Measurements from ENCODE around the gene PELI3.
A peak's percentile ranks its signal among the peaks of the same experiment; 100 is the strongest.
"Not testable (repeated sequence)": the region's sequence is repeated elsewhere in the genome, so short reads cannot be mapped to it uniquely, and the experiment has no call there.

Gene PELI3

GRCh38 chr11:66448523-66448922 is 18.2 kb upstream of the PELI3 start:
- no peak for DNase-seq

GRCh38 chr11:66450560-66450959 is 16.1 kb upstream of the PELI3 start:
- no peak for DNase-seq

- DNase-seq, result no peak
These were observed 15.0 kb upstream of the PELI3 start for GRCh38 chr11:66451663-66452062.

GRCh38 chr11:66454247-66454646 is 12.5 kb upstream of the PELI3 start:
- DNase-seq, result peak; percentile 37

GRCh38 chr11:66454828-66455227 is 11.9 kb upstream of the PELI3 start:
- no peak for DNase-seq

GRCh38 chr11:66457826-66458225 is 8.9 kb upstream of the PELI3 start:
- DNase-seq, result no peak

GRCh38 chr11:66459138-66459778 is 7.4 kb upstream of the PELI3 start:
- DNase-seq, result peak; percentile 50

- no peak for DNase-seq
These were observed 4.7 kb upstream of the PELI3 start for GRCh38 chr11:66462010-66462409.

GRCh38 chr11:66462911-66463310 is 3.8 kb upstream of the PELI3 start:
- no peak for DNase-seq

GRCh38 chr11:66464116-66464515 is 2.6 kb upstream of the PELI3 start:
- not testable (repeated sequence) for DNase-seq

- no peak for DNase-seq
These were observed 1.8 kb upstream of the PELI3 start for GRCh38 chr11:66464916-66465315.

- peak; percentile 22 for DNase-seq
These were observed 1.1 kb upstream of the PELI3 start for GRCh38 chr11:66465373-66466224.

- peak; percentile 66 for DNase-seq
These were observed 442 bp downstream of the PELI3 start for GRCh38 chr11:66467034-66467659.

GRCh38 chr11:66467756-66468155 is 1.1 kb downstream of the PELI3 start:
- peak; percentile 88 for DNase-seq

GRCh38 chr11:66468691-66469090 is 2.0 kb downstream of the PELI3 start:
- DNase-seq, result no peak

- DNase-seq, result no peak
These were observed 2.7 kb downstream of the PELI3 start for GRCh38 chr11:66469441-66469840.

- DNase-seq, result no peak
These were observed 3.3 kb downstream of the PELI3 start for GRCh38 chr11:66470015-66470414.

GRCh38 chr11:66471142-66471541 is 4.4 kb downstream of the PELI3 start:
- DNase-seq, result no peak

GRCh38 chr11:66472054-66472453 is 5.3 kb downstream of the PELI3 start:
- DNase-seq, result no peak

- no peak for DNase-seq
These were observed 6.5 kb downstream of the PELI3 start for GRCh38 chr11:66473167-66473566.

GRCh38 chr11:66473608-66474515 is 7.2 kb downstream of the PELI3 start:
- DNase-seq, result no peak

GRCh38 chr11:66475349-66476172 is 8.9 kb downstream of the PELI3 start:
- no peak for DNase-seq

Measured in RPMI8226 (cell line).